Liver (tissue), 9 donors: ENCODE data around the gene NFKB1. TPM values are rescaled to one million over a fixed set of nuclear protein-coding genes. Genes with fewer than 3 reads are reported as not detected.

Experiments
- DNase-seq: peaks from one replicate; pipeline ENCODE4 v3.0.0-alpha.2; 2017; ENCODE audit warnings: low spot score
- H3K27ac ChIP-seq, 2 donors: one replicate each; pipeline ENCODE4 v1.7.0; 2013; ENCODE audit warnings: inconsistent platforms in 2 of 2, low read length in 2 of 2, control low read depth in 1 of 2, low read depth in 1 of 2, mild to moderate bottlenecking in 1 of 2
- H3K27me3 ChIP-seq, 4 donors: one replicate each; pipeline versions ENCODE4 v1.6.1 to v1.7.0; 2013; ENCODE audit warnings: low read length in 3 of 4, inconsistent platforms in 1 of 4, mild to moderate bottlenecking in 1 of 4, moderate library complexity in 1 of 4; ENCODE audit not compliant: control insufficient read depth in 4 of 4, insufficient read depth in 4 of 4
- H3K36me3 ChIP-seq, 4 donors: one replicate each; pipeline versions ENCODE4 v1.6.1 to v1.7.0; 2013; ENCODE audit warnings: low read length in 3 of 4, mild to moderate bottlenecking in 3 of 4, low read depth in 1 of 4, moderate library complexity in 1 of 4; ENCODE audit not compliant: control insufficient read depth in 4 of 4, insufficient read depth in 3 of 4
- H3K4me1 ChIP-seq, 4 donors: one replicate each; pipeline versions ENCODE4 v1.6.1 to v1.7.0; 2013; ENCODE audit warnings: low read length in 3 of 4, mild to moderate bottlenecking in 3 of 4, moderate library complexity in 1 of 4; ENCODE audit not compliant: control insufficient read depth in 4 of 4, insufficient read depth in 4 of 4
- H3K4me3 ChIP-seq, 3 donors: one replicate each; pipeline versions ENCODE4 v1.6.1 to v1.7.0; 2013; ENCODE audit warnings: low read length in 3 of 3, control low read depth in 1 of 3, low read depth in 1 of 3, mild to moderate bottlenecking in 1 of 3
- H3K9ac ChIP-seq, 2 donors: one replicate each; pipeline ENCODE4 v1.7.0; 2013; ENCODE audit warnings: low read length in 2 of 2, mild to moderate bottlenecking in 2 of 2, moderate library complexity in 2 of 2, control low read depth in 1 of 2, low read depth in 1 of 2
- H3K9me3 ChIP-seq, 4 donors: one replicate each; pipeline versions ENCODE4 v1.6.1 to v1.7.0; 2013; ENCODE audit warnings: low read length in 3 of 4; ENCODE audit not compliant: control insufficient read depth in 4 of 4
- EGR1 ChIP-seq, 2 donors: IDR thresholded peaks; 2 replicates each; pipeline ENCODE4 v1.6.1; 2016 to 2018; ENCODE audit warnings: antibody characterized with exemption in 2 of 2, low read depth in 2 of 2
- FOXA2 ChIP-seq: IDR thresholded peaks from 2 replicates; pipeline ENCODE4 v1.6.1; 2016; ENCODE audit warnings: antibody characterized with exemption
- HNF4G ChIP-seq: IDR thresholded peaks from 2 replicates; pipeline ENCODE4 v1.6.1; 2016; ENCODE audit warnings: antibody characterized with exemption
- JUND ChIP-seq, 2 donors: IDR thresholded peaks; 2 replicates each; pipeline ENCODE4 v1.6.1; 2016; ENCODE audit warnings: antibody characterized with exemption in 2 of 2
- RAD21 ChIP-seq, 2 donors: IDR thresholded peaks; 2 replicates each; pipeline ENCODE4 v1.6.1; 2016; ENCODE audit warnings: antibody characterized with exemption in 2 of 2, mild to moderate bottlenecking in 2 of 2
- REST ChIP-seq: IDR thresholded peaks from 2 replicates; pipeline ENCODE4 v1.6.1; 2016; ENCODE audit warnings: antibody characterized with exemption, mild to moderate bottlenecking
- SP1 ChIP-seq: IDR thresholded peaks from 2 replicates; pipeline ENCODE4 v1.6.1; 2018; ENCODE audit warnings: antibody characterized with exemption, mild to moderate bottlenecking
- TAF1 ChIP-seq: conservative IDR thresholded peaks from 2 replicates; pipeline ENCODE4 v1.6.1; 2016; ENCODE audit warnings: antibody characterized with exemption, mild to moderate bottlenecking
- YY1 ChIP-seq: IDR thresholded peaks from 2 replicates; pipeline ENCODE4 v1.6.1; 2016; ENCODE audit warnings: antibody characterized with exemption, mild to moderate bottlenecking
- ZBTB33 ChIP-seq: IDR thresholded peaks from 2 replicates; pipeline ENCODE4 v1.6.1; 2016; ENCODE audit warnings: antibody characterized with exemption
- WGBS: extraction: QIAGEN DNeasy Blood & Tissue Kit; methylation state at CpG from one replicate; pipeline ENCODE4 v1.1.7; 2013; 5-methylcytosine and 5-hydroxymethylcytosine counted together
- polyA plus RNA-seq, 2 donors: library from polyadenylated mRNA; stranded (reverse) in 1 of 2; unstranded in 1 of 2; fragments of 200-250 nt in 1 of 2; fragments of >200 nt in 1 of 2; fragmentation: Nextera tagmentation in 1 of 2; extraction: Ambion mirVana in 1 of 2; gene quantifications; one replicate each; pipeline versions ENCODE4 v1.2.1 to v1.2.3, GENCODE V29; 2013 to 2015
- total RNA-seq, 2 donors: library from RNA; depleted of rRNA; stranded (reverse); fragments of >200 nt; gene quantifications; one replicate each; pipeline ENCODE4 v1.2.3, GENCODE V29; 2014
- TF ChIP-seq, protein P1 (sequence below): IDR thresholded peaks from 2 replicates; pipeline ENCODE4 v1.6.1; 2016; ENCODE audit warnings: antibody characterized with exemption
- TF ChIP-seq, protein P2 (sequence below): fragments of 150-350 bp; IDR thresholded peaks from 2 replicates; pipeline ENCODE4 v1.5.1; 2017; ENCODE audit warnings: improper control_type of control experiment, low read depth, low read length; ENCODE audit not compliant: missing input control
- donor health status: healthy.
- donor health status: healthy.
- donor health status: healthy.
- donor health status: healthy.
- donor health status: healthy.

NFKB1 gene
- total and polyA plus RNA-seq, 4 donors: 5.1 to 23.0 (median 13.4) TPM

DNA sequence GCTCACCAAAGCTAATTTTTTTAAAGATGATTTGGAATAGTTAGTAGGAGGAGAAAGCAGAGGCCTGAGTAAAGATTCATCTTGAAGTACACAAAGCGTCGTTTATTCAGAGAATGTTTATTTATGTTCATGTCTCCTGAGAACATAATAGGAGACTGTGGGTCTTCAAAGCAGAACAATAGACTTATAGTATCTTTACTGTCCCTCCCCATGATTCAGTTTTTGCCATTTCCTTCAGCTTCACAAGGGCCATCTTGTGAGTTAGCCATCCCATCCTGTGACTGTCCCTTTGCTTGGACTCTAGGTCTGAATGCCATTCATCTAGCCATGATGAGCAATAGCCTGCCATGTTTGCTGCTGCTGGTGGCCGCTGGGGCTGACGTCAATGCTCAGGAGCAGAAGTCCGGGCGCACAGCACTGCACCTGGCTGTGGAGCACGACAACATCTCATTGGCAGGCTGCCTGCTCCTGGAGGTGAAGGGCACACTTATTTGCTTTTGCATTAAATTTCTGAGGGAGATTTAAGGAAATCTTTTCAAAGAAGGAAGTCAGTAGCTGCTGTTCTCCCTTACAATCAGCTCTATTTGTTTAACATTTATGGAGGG lies 105.8 kb downstream of the NFKB1 start:
- no peak overlapping the region for H3K9ac ChIP-seq
- H3K9me3 ChIP-seq: no peaks in the 10 kb centered on the region
- H3K4me3 ChIP-seq: no peak overlapping the region
- H3K4me1 ChIP-seq: no peaks in the 10 kb centered on the region
- no peak for DNase-seq
- H3K27ac ChIP-seq: no peak overlapping the region
- no peaks in the 10 kb centered on the region for H3K27me3 ChIP-seq
- WGBS: 91% methylated on average over 7 of the region's 7 CpGs
- TF ChIP-seq, protein P1, sequence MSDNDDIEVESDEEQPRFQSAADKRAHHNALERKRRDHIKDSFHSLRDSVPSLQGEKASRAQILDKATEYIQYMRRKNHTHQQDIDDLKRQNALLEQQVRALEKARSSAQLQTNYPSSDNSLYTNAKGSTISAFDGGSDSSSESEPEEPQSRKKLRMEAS: no peak
- TF ChIP-seq JUND (IDR thresholded peaks at IDR 0.05) (no peak), SP1 (no peak), HNF4G (no peak), FOXA2 (no peak), ZBTB33 (no peak), EGR1 (IDR thresholded peaks at IDR 0.05; ENCODE audit: low read depth in 2 of 2) (no peak), YY1 (no peak), REST (no peak)
- TF ChIP-seq, protein P2, sequence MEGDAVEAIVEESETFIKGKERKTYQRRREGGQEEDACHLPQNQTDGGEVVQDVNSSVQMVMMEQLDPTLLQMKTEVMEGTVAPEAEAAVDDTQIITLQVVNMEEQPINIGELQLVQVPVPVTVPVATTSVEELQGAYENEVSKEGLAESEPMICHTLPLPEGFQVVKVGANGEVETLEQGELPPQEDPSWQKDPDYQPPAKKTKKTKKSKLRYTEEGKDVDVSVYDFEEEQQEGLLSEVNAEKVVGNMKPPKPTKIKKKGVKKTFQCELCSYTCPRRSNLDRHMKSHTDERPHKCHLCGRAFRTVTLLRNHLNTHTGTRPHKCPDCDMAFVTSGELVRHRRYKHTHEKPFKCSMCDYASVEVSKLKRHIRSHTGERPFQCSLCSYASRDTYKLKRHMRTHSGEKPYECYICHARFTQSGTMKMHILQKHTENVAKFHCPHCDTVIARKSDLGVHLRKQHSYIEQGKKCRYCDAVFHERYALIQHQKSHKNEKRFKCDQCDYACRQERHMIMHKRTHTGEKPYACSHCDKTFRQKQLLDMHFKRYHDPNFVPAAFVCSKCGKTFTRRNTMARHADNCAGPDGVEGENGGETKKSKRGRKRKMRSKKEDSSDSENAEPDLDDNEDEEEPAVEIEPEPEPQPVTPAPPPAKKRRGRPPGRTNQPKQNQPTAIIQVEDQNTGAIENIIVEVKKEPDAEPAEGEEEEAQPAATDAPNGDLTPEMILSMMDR: no peak
- H3K36me3 ChIP-seq: peaks cover 10 to 58% (median 47%) of the 10 kb centered on the region in 4 donors

GRCh38 chr4:102608190-102608589 lies 107.0 kb downstream of the NFKB1 start:
- WGBS: 90% methylated on average over 1 of the region's 1 CpG
- Histone ChIP-seq H3K4me1 (no peaks in the 10 kb centered on the region), H3K9me3 (no peaks in the 10 kb centered on the region), H3K4me3 (no peak overlapping the region), H3K27ac (no peak overlapping the region), H3K9ac (no peak overlapping the region), H3K27me3 (no peaks in the 10 kb centered on the region), H3K36me3 (peaks cover 10 to 65% (median 55%) of the 10 kb centered on the region in 4 donors)
- DNase-seq: no peak
- TF ChIP-seq TAF1 (no peak), RAD21 (IDR thresholded peaks at IDR 0.05) (no peak), SP1 (no peak), YY1 (no peak)
